HepG2 (cell line): Measurements from ENCODE around the gene RPL3. TPM values are rescaled to one million over a fixed set of nuclear protein-coding genes. Genes with fewer than 3 reads are reported as not detected.

Source experiments
- ATF3 ChIP-seq: sonication (generic); formaldehyde crosslinking; IDR thresholded peaks from 2 replicates; pipeline ENCODE4 v1.4.0; 2020; ENCODE audit warnings: missing genetic modification reagents
- CCAR2 ChIP-seq: fragments of 200-400 bp; formaldehyde crosslinking; optimal IDR thresholded peaks from 2 replicates; pipeline ENCODE3; 2018; ENCODE audit warnings: low read depth, mild to moderate bottlenecking, low read length, moderate library complexity
- FIP1L1 ChIP-seq: fragments of 200-400 bp; formaldehyde crosslinking; IDR thresholded peaks from 2 replicates; pipeline ENCODE4 v1.6.1; 2018; ENCODE audit warnings: low read depth, mild to moderate bottlenecking, low read length, moderate library complexity, borderline replicate concordance; ENCODE audit not compliant: insufficient read depth
- GFI1 ChIP-seq: sonication (generic); formaldehyde crosslinking; IDR thresholded peaks from 2 replicates; pipeline ENCODE4 v1.5.0; 2020; ENCODE audit warnings: missing genetic modification reagents, mild to moderate bottlenecking, borderline replicate concordance
- GPBP1L1 ChIP-seq: sonication (generic); formaldehyde crosslinking; IDR thresholded peaks from 2 replicates; pipeline ENCODE4 v1.5.0; 2020; ENCODE audit warnings: mild to moderate bottlenecking, missing genetic modification reagents
- HNRNPL ChIP-seq: fragments of 200-400 bp; formaldehyde crosslinking; IDR thresholded peaks from 2 replicates; pipeline ENCODE4 v1.6.1; 2017; ENCODE audit warnings: mild to moderate bottlenecking, low read depth, low read length
- MLLT10 ChIP-seq: sonication (generic); formaldehyde crosslinking; IDR thresholded peaks from 2 replicates; pipeline ENCODE4 v1.4.0; 2020; ENCODE audit warnings: missing genetic modification reagents
- NONO ChIP-seq, 2 experiments: fragments of 450-650 bp in 1 of 2; sonication (generic) in 1 of 2; formaldehyde crosslinking in 1 of 2; IDR thresholded peaks in 1 of 2; conservative IDR thresholded peaks in 1 of 2; 2 replicates each; pipeline versions ENCODE4 v1.6.1 to v1.8.0; 2017 to 2022; ENCODE audit warnings: mild to moderate bottlenecking in 1 of 2, missing genetic modification reagents in 1 of 2, moderate library complexity in 1 of 2
- PCBP2 ChIP-seq: fragments of 200-400 bp; formaldehyde crosslinking; optimal IDR thresholded peaks from 2 replicates; pipeline ENCODE3; 2018; ENCODE audit warnings: low read length, low read depth; ENCODE audit not compliant: poor library complexity, severe bottlenecking
- PHF20 ChIP-seq: sonication (generic); formaldehyde crosslinking; IDR thresholded peaks from 2 replicates; pipeline ENCODE4 v1.5.0; 2020; ENCODE audit warnings: mild to moderate bottlenecking, missing genetic modification reagents
- RFXANK ChIP-seq: IDR thresholded peaks from 2 replicates; pipeline ENCODE4 v1.6.1; 2016
- RNF2 ChIP-seq: fragments of 450-650 bp; conservative IDR thresholded peaks from 2 replicates; pipeline ENCODE4 v1.6.1; 2016; ENCODE audit warnings: low read depth
- SRSF4 ChIP-seq: fragments of 200-400 bp; formaldehyde crosslinking; IDR thresholded peaks from one replicate; pipeline ENCODE4 v1.6.1; 2018; ENCODE audit warnings: mild to moderate bottlenecking, low read depth, low read length, moderate library complexity; ENCODE audit not compliant: poor library complexity, severe bottlenecking
- ZBTB8A ChIP-seq: sonication (generic); formaldehyde crosslinking; IDR thresholded peaks from 2 replicates; pipeline ENCODE4 v1.4.0; 2020; ENCODE audit warnings: mild to moderate bottlenecking, low read depth, missing genetic modification reagents, borderline replicate concordance
- ZMYM3 ChIP-seq: sonication (generic); formaldehyde crosslinking; IDR thresholded peaks from 2 replicates; pipeline ENCODE4 v1.5.1; 2020; ENCODE audit warnings: mild to moderate bottlenecking, missing genetic modification reagents
- ZNF512 ChIP-seq: sonication (generic); formaldehyde crosslinking; IDR thresholded peaks from 2 replicates; pipeline ENCODE4 v1.4.0; 2020; ENCODE audit warnings: mild to moderate bottlenecking, missing genetic modification reagents
- ZNF792 ChIP-seq: IDR thresholded peaks from 2 replicates; pipeline ENCODE4 v1.6.1; 2016
- polyA plus RNA-seq, 8 experiments: library from polyadenylated mRNA; depleted of rRNA in 3 of 8; stranded (reverse) in 7 of 8; unstranded in 1 of 8; fragments of >200 nt; fragmentation: Illumina TruSeq in 4 of 8; extraction: Trizol in 4 of 8; gene quantifications; 2 replicates each; pipeline versions ENCODE4 v1.2.1 to v1.2.3, GENCODE V29; 2011 to 2016; ENCODE audit warnings: low read depth in 4 of 8, missing spikeins in 1 of 8, mixed read lengths in 1 of 8; ENCODE audit not compliant: insufficient read depth in 1 of 8
- total RNA-seq, 5 experiments: library from RNA; depleted of rRNA; stranded (reverse); fragments of >200 nt; fragmentation: Illumina TruSeq; extraction: Trizol; gene quantifications; 2 replicates each; pipeline ENCODE4 v1.2.3, GENCODE V29; 2016; ENCODE audit warnings: low read depth in 1 of 5
- TF ChIP-seq, protein P1 (sequence below): sonication (generic); formaldehyde crosslinking; IDR thresholded peaks from 2 replicates; pipeline ENCODE4 v1.4.0; 2020; ENCODE audit warnings: missing genetic modification reagents, borderline replicate concordance
- TF ChIP-seq, protein P2 (sequence below): sonication (generic); formaldehyde crosslinking; IDR thresholded peaks from 2 replicates; pipeline ENCODE4 v1.5.1; 2020; ENCODE audit warnings: mild to moderate bottlenecking, missing genetic modification reagents, borderline replicate concordance
- TF ChIP-seq, protein P3 (sequence below): sonication (generic); formaldehyde crosslinking; IDR thresholded peaks from 2 replicates; pipeline ENCODE4 v1.5.0; 2020; ENCODE audit warnings: mild to moderate bottlenecking, low read depth, missing genetic modification reagents, borderline replicate concordance

The RPL3 gene
- total and polyA plus RNA-seq, 2 of the 13 experiments (the other 11 are each of a cell fraction or from before 2014, with no cell fraction given), result 1,051 to 3,279 TPM

- TF ChIP-seq GPBP1L1 (CRISPR knock-in tag) (no peak), HNRNPL (peak; percentile 94), ZBTB8A (CRISPR knock-in tag) (no peak), CCAR2 (no peak), RNF2 (peak; percentile 51), ZNF512 (no peak), PHF20 (CRISPR knock-in tag) (no peak; the same call in 1 of the 2 replicates), ATF3 (CRISPR knock-in tag) (peak; percentile 83), ZNF792 (peak; percentile 86; the same call in 1 of the 2 replicates), ZMYM3 (CRISPR knock-in tag) (peak; percentile 93), FIP1L1 (no peak), MLLT10 (CRISPR knock-in tag) (no peak), GFI1 (CRISPR knock-in tag) (no peak; the same call in 1 of the 2 replicates), RFXANK (0 out of 2 replicates have a peak, but pooled peaks have one; percentile 41), SRSF4 (no peak), NONO (IDR thresholded peaks at IDR 0.05) (no peak), NONO (CRISPR knock-in tag; conservative IDR thresholded peaks at IDR 0.05) (0 out of 2 replicates have a peak, but pooled peaks have one; percentile 26), PCBP2 (no peak)
- TF ChIP-seq, protein P1, sequence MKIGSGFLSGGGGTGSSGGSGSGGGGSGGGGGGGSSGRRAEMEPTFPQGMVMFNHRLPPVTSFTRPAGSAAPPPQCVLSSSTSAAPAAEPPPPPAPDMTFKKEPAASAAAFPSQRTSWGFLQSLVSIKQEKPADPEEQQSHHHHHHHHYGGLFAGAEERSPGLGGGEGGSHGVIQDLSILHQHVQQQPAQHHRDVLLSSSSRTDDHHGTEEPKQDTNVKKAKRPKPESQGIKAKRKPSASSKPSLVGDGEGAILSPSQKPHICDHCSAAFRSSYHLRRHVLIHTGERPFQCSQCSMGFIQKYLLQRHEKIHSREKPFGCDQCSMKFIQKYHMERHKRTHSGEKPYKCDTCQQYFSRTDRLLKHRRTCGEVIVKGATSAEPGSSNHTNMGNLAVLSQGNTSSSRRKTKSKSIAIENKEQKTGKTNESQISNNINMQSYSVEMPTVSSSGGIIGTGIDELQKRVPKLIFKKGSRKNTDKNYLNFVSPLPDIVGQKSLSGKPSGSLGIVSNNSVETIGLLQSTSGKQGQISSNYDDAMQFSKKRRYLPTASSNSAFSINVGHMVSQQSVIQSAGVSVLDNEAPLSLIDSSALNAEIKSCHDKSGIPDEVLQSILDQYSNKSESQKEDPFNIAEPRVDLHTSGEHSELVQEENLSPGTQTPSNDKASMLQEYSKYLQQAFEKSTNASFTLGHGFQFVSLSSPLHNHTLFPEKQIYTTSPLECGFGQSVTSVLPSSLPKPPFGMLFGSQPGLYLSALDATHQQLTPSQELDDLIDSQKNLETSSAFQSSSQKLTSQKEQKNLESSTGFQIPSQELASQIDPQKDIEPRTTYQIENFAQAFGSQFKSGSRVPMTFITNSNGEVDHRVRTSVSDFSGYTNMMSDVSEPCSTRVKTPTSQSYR, result peak; percentile 85
- TF ChIP-seq, protein P2, sequence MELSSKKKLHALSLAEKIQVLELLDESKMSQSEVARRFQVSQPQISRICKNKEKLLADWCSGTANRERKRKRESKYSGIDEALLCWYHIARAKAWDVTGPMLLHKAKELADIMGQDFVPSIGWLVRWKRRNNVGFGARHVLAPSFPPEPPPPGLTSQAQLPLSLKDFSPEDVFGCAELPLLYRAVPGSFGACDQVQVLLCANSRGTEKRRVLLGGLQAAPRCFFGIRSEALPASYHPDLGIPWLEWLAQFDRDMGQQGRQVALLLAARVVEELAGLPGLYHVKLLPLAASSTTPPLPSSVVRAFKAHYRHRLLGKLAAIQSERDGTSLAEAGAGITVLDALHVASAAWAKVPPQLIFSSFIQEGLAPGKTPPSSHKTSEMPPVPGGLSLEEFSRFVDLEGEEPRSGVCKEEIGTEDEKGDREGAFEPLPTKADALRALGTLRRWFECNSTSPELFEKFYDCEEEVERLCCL, result no peak
- TF ChIP-seq, protein P3, sequence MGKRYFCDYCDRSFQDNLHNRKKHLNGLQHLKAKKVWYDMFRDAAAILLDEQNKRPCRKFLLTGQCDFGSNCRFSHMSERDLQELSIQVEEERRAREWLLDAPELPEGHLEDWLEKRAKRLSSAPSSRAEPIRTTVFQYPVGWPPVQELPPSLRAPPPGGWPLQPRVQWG (CRISPR knock-in tag), result no peak
Observed at GRCh38 chr22:39283322-39284141, 35.9 kb downstream of the RPL3 start (continued).
